ENCODE results near the gene RNF44. TPM values are rescaled to one million over a fixed set of nuclear protein-coding genes. Genes with fewer than 3 reads are reported as not detected.

Gene RNF44
- total and polyA plus RNA-seq, 5 donors: 16.5 to 31.7 (median 26.1) TPM

DNA sequence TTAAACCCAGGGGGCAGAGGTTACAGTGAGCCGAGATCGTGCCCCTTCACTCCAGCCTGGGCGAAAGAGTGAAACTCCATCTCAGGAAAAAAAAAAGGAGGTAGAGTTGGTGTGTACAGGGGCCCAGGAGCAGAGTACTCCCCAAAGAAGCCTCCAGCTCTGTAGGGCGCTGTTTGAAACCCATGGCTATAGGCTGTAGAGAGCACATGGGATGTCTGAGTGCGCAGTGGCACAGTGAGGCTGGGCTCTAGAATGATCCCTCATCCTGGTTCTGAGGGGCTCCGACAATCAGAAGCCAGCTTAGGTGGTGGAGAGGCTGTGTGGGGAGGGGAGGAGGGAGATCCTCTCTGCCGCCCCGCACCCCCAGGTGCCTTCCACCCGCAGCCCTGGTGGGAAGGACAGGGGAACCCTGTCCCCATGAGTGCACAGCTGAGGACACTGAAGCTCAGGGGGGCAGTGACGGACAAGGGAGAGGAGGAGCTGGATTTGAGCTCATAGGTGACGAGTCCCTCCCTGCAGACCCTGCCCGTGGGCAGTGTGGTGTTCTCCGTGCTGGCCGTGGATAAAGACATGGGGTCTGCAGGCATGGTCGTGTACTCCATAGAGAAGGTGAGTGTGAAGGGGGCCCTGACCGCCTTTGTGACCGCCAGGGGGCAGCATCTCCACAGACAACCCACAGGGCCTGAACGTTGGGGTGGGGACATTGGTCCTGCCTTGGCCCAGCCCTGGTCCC is 36.5 kb upstream of the RNF44 start:
- DNase-seq: peak; percentile 69 to 88 (median 87)

GRCh38 chr5:176570044-176570443 is 32.8 kb upstream of the RNF44 start:
- Histone ChIP-seq H3K9me3 (ENCODE audit: control insufficient read depth, low read length) (no peaks in the 10 kb centered on the region), H3K27me3 (ENCODE audit: control insufficient read depth, insufficient read depth) (no peaks in the 10 kb centered on the region), H3K27ac (ENCODE audit: low read length) (no peak overlapping the region), H3K4me3 (ENCODE audit: low read length) (no peak overlapping the region), H3K4me1 (ENCODE audit: control insufficient read depth, insufficient read depth, low read length) (no peaks in the 10 kb centered on the region)
- 44% methylated on average over 6 of the region's 6 CpGs for WGBS
- DNase-seq (no peak), ATAC-seq (no peak)
- intact Hi-C loops (cut with DNase I): loop anchor here in 1 of 4 donors (10.0 kb wide), 1 partner anchor 65 kb away; the partner anchor contains the start of genes EIF4E1B and SNCB

More for the DNA sequence above, 36.5 kb upstream of the RNF44 start:
- intact Hi-C loops (cut with DNase I): loop anchor here in 2 of 4 donors (2.0 to 10.0 kb wide), 2 partner anchors 61 to 73 kb away; partner anchors contain the start of genes EIF4E1B (in 1 of the 2), SNCB (in 1 of the 2) and TSPAN17 (in 1 of the 2)
- Histone ChIP-seq H3K27me3 (ENCODE audit: control insufficient read depth, insufficient read depth) (no peaks in the 10 kb centered on the region), H3K9me3 (ENCODE audit: control insufficient read depth, low read length) (no peaks in the 10 kb centered on the region), H3K4me1 (ENCODE audit: control insufficient read depth, insufficient read depth, low read length) (no peaks in the 10 kb centered on the region), H3K4me3 (ENCODE audit: low read length) (no peak overlapping the region), H3K27ac (ENCODE audit: low read length) (no peak overlapping the region)
- 36% methylated on average over 18 of the region's 18 CpGs for WGBS
- ATAC-seq: peak; percentile 81 to 87

GRCh38 chr5:176568657-176569056 is 31.5 kb upstream of the RNF44 start:
- intact Hi-C loops (cut with DNase I): no loop called here
- Histone ChIP-seq H3K27ac (ENCODE audit: low read length) (no peak overlapping the region), H3K4me3 (ENCODE audit: low read length) (no peak overlapping the region), H3K27me3 (ENCODE audit: control insufficient read depth, insufficient read depth) (no peaks in the 10 kb centered on the region), H3K4me1 (ENCODE audit: control insufficient read depth, insufficient read depth, low read length) (no peaks in the 10 kb centered on the region), H3K9me3 (ENCODE audit: control insufficient read depth, low read length) (no peaks in the 10 kb centered on the region)
- DNase-seq (no peak), ATAC-seq (no peak)
- WGBS: 79% methylated on average over 18 of the region's 18 CpGs

GRCh38 chr5:176565760-176566288 is 28.6 kb upstream of the RNF44 start:
- H3K9me3 ChIP-seq (ENCODE audit: control insufficient read depth, low read length): no peaks in the 10 kb centered on the region
- DNase-seq (no peak), ATAC-seq (no peak)
- H3K4me1 ChIP-seq (ENCODE audit: control insufficient read depth, insufficient read depth, low read length): no peaks in the 10 kb centered on the region
- intact Hi-C loops (cut with DNase I): no loop called here
- no peak overlapping the region for H3K27ac ChIP-seq (ENCODE audit: low read length)
- no peak overlapping the region for H3K4me3 ChIP-seq (ENCODE audit: low read length)
- WGBS: 29% methylated on average over 6 of the region's 6 CpGs
- H3K27me3 ChIP-seq (ENCODE audit: control insufficient read depth, insufficient read depth): no peaks in the 10 kb centered on the region

- H3K4me3 ChIP-seq (ENCODE audit: low read length): no peak overlapping the region
- no peaks in the 10 kb centered on the region for H3K9me3 ChIP-seq (ENCODE audit: control insufficient read depth, low read length)
- 69% methylated on average over 10 of the region's 10 CpGs for WGBS
- no peak for DNase-seq
- ATAC-seq: no peak
- H3K27ac ChIP-seq (ENCODE audit: low read length): no peak overlapping the region
- H3K4me1 ChIP-seq (ENCODE audit: control insufficient read depth, insufficient read depth, low read length): no peaks in the 10 kb centered on the region
- no peaks in the 10 kb centered on the region for H3K27me3 ChIP-seq (ENCODE audit: control insufficient read depth, insufficient read depth)
- intact Hi-C loops (cut with DNase I): no loop called here
Observed at GRCh38 chr5:176564002-176564401, 26.8 kb upstream of the RNF44 start.

DNA sequence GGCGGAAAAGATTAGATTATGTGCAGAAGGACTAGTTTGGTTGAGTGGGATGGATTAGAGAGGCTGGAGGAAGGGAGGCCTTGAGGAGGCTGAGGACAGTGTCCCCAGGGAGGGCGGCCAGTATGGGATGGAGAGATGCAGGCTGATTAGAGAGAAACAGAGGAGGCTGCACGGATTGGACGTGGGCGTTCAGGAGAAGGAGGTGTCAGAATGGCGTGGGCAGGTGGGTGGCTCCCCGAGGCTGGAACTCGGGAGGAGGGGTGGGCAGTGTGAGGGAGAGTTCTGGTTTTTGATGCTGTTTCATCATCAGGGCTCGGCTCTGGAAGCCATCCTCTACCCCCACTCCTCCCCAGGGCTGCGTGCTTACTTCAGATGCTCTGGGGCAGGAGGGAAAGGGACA is 25.0 kb upstream of the RNF44 start:
- H3K4me3 ChIP-seq (ENCODE audit: low read length): no peak overlapping the region
- ATAC-seq (no peak), DNase-seq (no peak)
- no peak overlapping the region for H3K27ac ChIP-seq (ENCODE audit: low read length)
- H3K27me3 ChIP-seq (ENCODE audit: control insufficient read depth, insufficient read depth): no peaks in the 10 kb centered on the region
- no peaks in the 10 kb centered on the region for H3K4me1 ChIP-seq (ENCODE audit: control insufficient read depth, insufficient read depth, low read length)
- no peaks in the 10 kb centered on the region for H3K9me3 ChIP-seq (ENCODE audit: control insufficient read depth, low read length)
- WGBS: 57% methylated on average over 10 of the region's 10 CpGs
- intact Hi-C loops (cut with DNase I): no loop called here

GRCh38 chr5:176561259-176561658 is 24.1 kb upstream of the RNF44 start:
- no peak for DNase-seq
- Histone ChIP-seq H3K27ac (ENCODE audit: low read length) (no peak overlapping the region), H3K27me3 (ENCODE audit: control insufficient read depth, insufficient read depth) (no peaks in the 10 kb centered on the region), H3K4me3 (ENCODE audit: low read length) (no peak overlapping the region), H3K4me1 (ENCODE audit: control insufficient read depth, insufficient read depth, low read length) (no peaks in the 10 kb centered on the region), H3K9me3 (ENCODE audit: control insufficient read depth, low read length) (no peaks in the 10 kb centered on the region)
- ATAC-seq: no peak
- intact Hi-C loops (cut with DNase I): no loop called here
- WGBS: 80% methylated on average over 3 of the region's 3 CpGs

- DNase-seq: no peak
- intact Hi-C loops (cut with DNase I): no loop called here
- no peak for ATAC-seq
- H3K27me3 ChIP-seq (ENCODE audit: control insufficient read depth, insufficient read depth): no peaks in the 10 kb centered on the region
- no peak overlapping the region for H3K27ac ChIP-seq (ENCODE audit: low read length)
- no peaks in the 10 kb centered on the region for H3K4me1 ChIP-seq (ENCODE audit: control insufficient read depth, insufficient read depth, low read length)
- H3K4me3 ChIP-seq (ENCODE audit: low read length): no peak overlapping the region
- no peaks in the 10 kb centered on the region for H3K9me3 ChIP-seq (ENCODE audit: control insufficient read depth, low read length)
- 67% methylated on average over 8 of the region's 8 CpGs for whole genome bisulfite sequencing
Observed at GRCh38 chr5:176560364-176560763, 23.2 kb upstream of the RNF44 start.

- 39% methylated on average over 5 of the region's 5 CpGs for WGBS
- H3K9me3 ChIP-seq (ENCODE audit: control insufficient read depth, low read length): no peaks in the 10 kb centered on the region
- H3K27me3 ChIP-seq (ENCODE audit: control insufficient read depth, insufficient read depth): no peaks in the 10 kb centered on the region
- intact Hi-C loops (cut with DNase I): no loop called here
- DNase-seq: no peak
- ATAC-seq: no peak
- no peak overlapping the region for H3K27ac ChIP-seq (ENCODE audit: low read length)
- no peak overlapping the region for H3K4me3 ChIP-seq (ENCODE audit: low read length)
- H3K4me1 ChIP-seq (ENCODE audit: control insufficient read depth, insufficient read depth, low read length): no peaks in the 10 kb centered on the region
Observed at GRCh38 chr5:176559683-176560082, 22.5 kb upstream of the RNF44 start.

DNA sequence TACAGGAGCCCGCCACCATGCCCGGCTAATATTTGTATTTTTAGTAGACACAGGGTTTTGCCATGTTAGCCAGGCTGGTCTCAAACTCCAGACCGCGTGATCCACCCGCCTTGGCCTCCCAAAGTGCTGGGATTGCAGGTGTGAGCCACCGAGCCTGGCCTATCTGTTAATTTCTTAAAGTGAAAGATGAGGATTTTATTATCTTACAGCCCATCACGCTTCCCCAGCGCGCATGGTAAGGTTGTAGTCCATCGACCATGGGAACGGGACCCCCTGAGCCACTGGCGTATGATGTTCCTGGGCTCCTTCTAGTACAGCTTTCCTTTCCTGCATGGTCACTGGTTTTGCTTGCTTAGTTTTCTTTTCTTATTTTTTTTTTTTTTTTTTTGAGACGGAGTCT is 20.6 kb upstream of the RNF44 start:
- Histone ChIP-seq H3K27me3 (ENCODE audit: control insufficient read depth, insufficient read depth) (no peaks in the 10 kb centered on the region), H3K9me3 (ENCODE audit: control insufficient read depth, low read length) (no peaks in the 10 kb centered on the region), H3K4me1 (ENCODE audit: control insufficient read depth, insufficient read depth, low read length) (no peaks in the 10 kb centered on the region), H3K27ac (ENCODE audit: low read length) (no peak overlapping the region), H3K4me3 (ENCODE audit: low read length) (no peak overlapping the region)
- intact Hi-C loops (cut with DNase I): no loop called here
- WGBS: 96% methylated on average over 13 of the region's 13 CpGs
- ATAC-seq: no peak
- DNase-seq: peak in 1 of 3 donors; percentile 33

DNA sequence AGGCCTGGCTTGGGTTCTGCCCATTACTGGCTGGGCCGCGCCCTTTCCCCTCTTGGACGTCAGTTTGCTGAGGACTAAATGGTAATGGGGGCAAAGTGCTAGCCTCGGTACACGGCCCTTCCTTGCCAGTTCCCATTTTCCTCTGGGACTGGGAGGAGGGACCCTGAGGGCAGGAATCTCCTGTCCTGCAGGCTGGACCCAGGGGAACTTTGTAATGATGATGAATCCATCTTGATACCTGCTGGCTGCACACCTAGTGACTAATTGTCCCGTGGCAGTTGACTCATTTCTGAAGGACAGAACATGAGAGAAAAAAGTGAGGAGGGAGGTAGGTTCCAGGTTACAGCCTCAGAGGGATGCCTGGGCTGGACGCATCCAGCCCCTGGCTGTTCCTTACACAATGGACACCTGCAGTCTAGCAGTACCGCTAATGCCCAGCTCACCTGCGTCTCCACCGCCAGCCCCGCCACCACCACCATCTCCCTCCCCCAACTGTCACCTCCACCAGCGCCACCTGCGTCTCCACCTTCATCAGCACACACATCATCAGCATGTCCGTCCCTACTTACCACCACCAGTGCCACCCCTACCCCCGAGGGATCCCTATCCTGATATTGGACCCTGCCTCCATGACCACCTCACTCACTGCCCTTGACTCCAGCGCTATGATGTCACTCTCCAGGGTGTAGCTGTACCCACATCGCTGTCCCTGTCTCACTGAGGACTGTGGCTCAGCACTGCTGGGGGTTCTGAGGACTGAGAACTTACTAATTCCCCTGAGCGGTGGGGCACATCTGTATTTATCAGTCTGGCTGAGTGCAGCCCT is 16.3 kb upstream of the RNF44 start:
- DNase-seq: peak in 2 of 3 donors; percentile 7 to 19
- intact Hi-C loops (cut with DNase I): no loop called here
- ATAC-seq: no peak
- Histone ChIP-seq H3K27ac (ENCODE audit: low read length) (no peak overlapping the region), H3K9me3 (ENCODE audit: control insufficient read depth, low read length) (no peaks in the 10 kb centered on the region), H3K4me3 (ENCODE audit: low read length) (no peak overlapping the region), H3K27me3 (ENCODE audit: control insufficient read depth, insufficient read depth) (no peaks in the 10 kb centered on the region), H3K4me1 (ENCODE audit: control insufficient read depth, insufficient read depth, low read length) (no peaks in the 10 kb centered on the region)
- 61% methylated on average over 18 of the region's 18 CpGs for WGBS
